ENCODE data around the gene CEP112.

The CEP112 gene

DNA sequence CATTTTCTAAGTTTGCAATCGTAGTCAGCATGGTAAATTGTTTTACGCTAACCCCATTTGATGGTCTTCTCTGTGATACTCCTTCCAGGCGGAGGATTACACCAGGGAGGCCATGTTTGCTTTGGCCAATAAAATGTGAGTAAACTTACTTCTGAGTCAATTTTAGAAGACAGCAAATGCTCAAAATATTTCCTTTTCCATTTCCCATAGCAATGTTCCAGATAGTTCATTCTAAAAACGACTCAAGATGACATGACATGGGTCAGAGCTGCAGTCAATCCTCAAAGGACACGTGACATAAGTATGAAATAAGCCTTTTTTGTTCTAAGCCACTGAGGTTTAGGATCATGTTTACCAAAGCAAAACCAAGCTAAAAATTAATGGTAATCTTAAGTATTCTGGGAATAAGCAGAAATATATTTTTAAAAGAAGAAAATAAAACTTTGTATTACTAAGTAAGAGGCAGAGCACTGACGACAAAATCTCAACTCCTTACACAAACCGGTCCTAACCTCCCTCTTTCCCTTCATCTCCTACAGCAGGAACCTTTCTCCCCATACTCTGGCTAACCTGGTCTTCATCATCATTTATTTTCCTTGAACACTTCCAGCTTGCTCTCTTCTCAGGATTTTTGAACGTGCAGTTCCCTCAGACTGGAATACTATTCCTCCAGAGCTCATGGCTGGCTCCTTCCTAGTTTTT lies 266.2 kb downstream of the CEP112 start:
- Histone ChIP-seq H3K9ac (ENCODE audit: low read depth in 1 of 2, low read length in 2 of 2) (no peak overlapping the region), H3K4me3 (ENCODE audit: low read depth in 1 of 2, low read length in 2 of 2) (no peak overlapping the region), H3K9me3 (ENCODE audit: control insufficient read depth in 1 of 2, low read length in 2 of 2) (peaks cover 0 to 4% of the 10 kb centered on the region in 2 donors), H3K36me3 (ENCODE audit: control insufficient read depth in 1 of 2, insufficient read depth in 2 of 2, low read length in 2 of 2) (no peaks in the 10 kb centered on the region), H3K4me1 (ENCODE audit: control insufficient read depth in 1 of 2, insufficient read depth in 2 of 2, low read length in 2 of 2) (no peaks in the 10 kb centered on the region), H3K27me3 (ENCODE audit: control insufficient read depth in 1 of 2, insufficient read depth in 2 of 2, low read length in 2 of 2) (no peaks in the 10 kb centered on the region), H3K27ac (ENCODE audit: low read depth, low read length) (no peak overlapping the region)

DNA sequence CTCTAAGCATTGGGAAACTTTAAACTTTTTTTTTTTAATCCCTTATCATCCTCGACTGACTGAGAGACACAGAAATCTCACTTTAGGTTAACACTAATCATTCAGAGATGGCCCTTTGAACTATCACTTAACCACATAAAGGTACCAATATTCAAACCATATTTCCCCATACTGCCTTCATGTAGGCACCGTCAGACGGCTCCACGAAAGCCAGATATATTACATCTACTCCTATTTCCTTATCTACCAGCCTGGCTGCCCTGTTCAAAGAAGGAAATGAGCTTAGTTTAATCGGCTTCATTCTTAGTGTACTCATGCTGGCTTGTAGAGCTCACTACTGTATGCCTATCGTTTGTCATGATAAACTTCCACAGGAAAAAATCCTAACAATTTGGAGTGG lies 270.9 kb downstream of the CEP112 start:
- H3K36me3 ChIP-seq (ENCODE audit: control insufficient read depth in 1 of 2, insufficient read depth in 2 of 2, low read length in 2 of 2), result no peaks in the 10 kb centered on the region
- peaks cover 0 to 4% of the 10 kb centered on the region in 2 donors for H3K9me3 ChIP-seq (ENCODE audit: control insufficient read depth in 1 of 2, low read length in 2 of 2)
- H3K4me3 ChIP-seq (ENCODE audit: low read depth in 1 of 2, low read length in 2 of 2), result no peak overlapping the region
- no peaks in the 10 kb centered on the region for H3K27me3 ChIP-seq (ENCODE audit: control insufficient read depth in 1 of 2, insufficient read depth in 2 of 2, low read length in 2 of 2)
- no peaks in the 10 kb centered on the region for H3K4me1 ChIP-seq (ENCODE audit: control insufficient read depth in 1 of 2, insufficient read depth in 2 of 2, low read length in 2 of 2)
- no peak overlapping the region for H3K27ac ChIP-seq (ENCODE audit: low read depth, low read length)
- H3K9ac ChIP-seq (ENCODE audit: low read depth in 1 of 2, low read length in 2 of 2), result no peak overlapping the region

DNA sequence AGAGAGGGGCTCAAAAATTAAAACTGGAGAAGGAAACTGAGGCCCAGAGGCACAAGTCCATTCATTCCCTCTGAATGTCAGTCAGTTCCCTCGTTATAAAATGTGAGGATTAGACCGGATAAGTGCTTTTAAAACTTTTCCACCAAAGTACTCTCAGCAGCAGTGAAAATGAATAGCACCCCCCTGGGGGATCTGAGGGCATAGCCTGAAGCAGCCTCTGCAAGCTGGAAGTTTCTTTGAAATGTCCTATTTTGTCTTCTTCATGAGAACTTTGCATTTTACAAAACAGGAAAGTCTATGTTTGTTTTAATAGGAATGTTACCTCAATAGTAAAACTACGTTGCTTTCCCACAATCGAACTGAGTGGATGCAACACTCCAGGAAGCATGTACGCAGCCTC lies 273.0 kb downstream of the CEP112 start:
- no peaks in the 10 kb centered on the region for H3K4me1 ChIP-seq (ENCODE audit: control insufficient read depth in 1 of 2, insufficient read depth in 2 of 2, low read length in 2 of 2)
- H3K27ac ChIP-seq (ENCODE audit: low read depth, low read length), result no peak overlapping the region
- H3K9me3 ChIP-seq (ENCODE audit: control insufficient read depth in 1 of 2, low read length in 2 of 2), result no peaks in the 10 kb centered on the region
- no peak overlapping the region for H3K4me3 ChIP-seq (ENCODE audit: low read depth in 1 of 2, low read length in 2 of 2)
- H3K9ac ChIP-seq (ENCODE audit: low read depth in 1 of 2, low read length in 2 of 2), result no peak overlapping the region
- no peaks in the 10 kb centered on the region for H3K36me3 ChIP-seq (ENCODE audit: control insufficient read depth in 1 of 2, insufficient read depth in 2 of 2, low read length in 2 of 2)
- H3K27me3 ChIP-seq (ENCODE audit: control insufficient read depth in 1 of 2, insufficient read depth in 2 of 2, low read length in 2 of 2), result no peaks in the 10 kb centered on the region

DNA sequence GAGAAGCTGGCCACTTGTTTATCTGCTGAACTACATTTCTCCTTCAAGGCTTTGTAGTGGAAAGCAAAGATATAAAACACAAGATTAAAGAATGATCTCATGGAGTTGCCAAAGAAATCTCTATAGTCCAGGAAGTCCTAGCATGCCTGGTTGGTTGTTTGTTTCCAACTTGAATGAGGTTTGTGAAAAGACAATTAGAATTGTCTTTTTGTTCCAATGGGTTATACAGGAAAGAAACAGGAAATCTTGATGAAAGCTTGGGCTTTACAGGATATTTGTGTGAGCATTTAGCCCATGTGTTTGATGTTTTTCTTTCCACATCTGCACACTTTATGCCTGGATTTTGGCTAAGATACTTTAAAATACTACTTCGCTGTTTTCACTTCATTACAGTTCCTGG lies 273.4 kb downstream of the CEP112 start:
- H3K4me3 ChIP-seq (ENCODE audit: low read depth in 1 of 2, low read length in 2 of 2), result no peak overlapping the region
- no peaks in the 10 kb centered on the region for H3K36me3 ChIP-seq (ENCODE audit: control insufficient read depth in 1 of 2, insufficient read depth in 2 of 2, low read length in 2 of 2)
- no peak overlapping the region for H3K27ac ChIP-seq (ENCODE audit: low read depth, low read length)
- H3K4me1 ChIP-seq (ENCODE audit: control insufficient read depth in 1 of 2, insufficient read depth in 2 of 2, low read length in 2 of 2), result no peaks in the 10 kb centered on the region
- no peaks in the 10 kb centered on the region for H3K27me3 ChIP-seq (ENCODE audit: control insufficient read depth in 1 of 2, insufficient read depth in 2 of 2, low read length in 2 of 2)
- no peak overlapping the region for H3K9ac ChIP-seq (ENCODE audit: low read depth in 1 of 2, low read length in 2 of 2)
- H3K9me3 ChIP-seq (ENCODE audit: control insufficient read depth in 1 of 2, low read length in 2 of 2), result no peaks in the 10 kb centered on the region

DNA sequence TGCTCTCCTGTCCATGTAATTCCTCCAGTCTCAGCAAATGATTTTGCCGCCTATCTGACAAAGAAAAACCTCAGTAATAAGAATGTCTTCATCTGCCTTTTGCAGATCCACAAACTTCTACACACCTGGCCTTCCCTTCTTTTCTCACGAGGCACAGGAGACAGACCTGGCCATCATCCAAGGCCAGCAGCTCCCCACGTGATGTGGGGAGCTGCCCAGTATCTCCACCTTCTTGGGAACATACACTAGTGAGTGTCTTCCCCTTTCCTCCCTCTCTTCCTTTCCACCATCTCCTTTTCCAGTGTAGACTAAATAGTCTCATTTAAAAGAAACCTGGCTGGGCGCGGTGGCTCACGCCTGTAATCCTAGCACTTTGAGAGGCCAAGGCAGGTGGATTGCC lies 274.4 kb downstream of the CEP112 start:
- Histone ChIP-seq H3K9me3 (ENCODE audit: control insufficient read depth in 1 of 2, low read length in 2 of 2) (no peaks in the 10 kb centered on the region), H3K36me3 (ENCODE audit: control insufficient read depth in 1 of 2, insufficient read depth in 2 of 2, low read length in 2 of 2) (no peaks in the 10 kb centered on the region), H3K27ac (ENCODE audit: low read depth, low read length) (no peak overlapping the region), H3K9ac (ENCODE audit: low read depth in 1 of 2, low read length in 2 of 2) (no peak overlapping the region), H3K4me3 (ENCODE audit: low read depth in 1 of 2, low read length in 2 of 2) (no peak overlapping the region), H3K27me3 (ENCODE audit: control insufficient read depth in 1 of 2, insufficient read depth in 2 of 2, low read length in 2 of 2) (no peaks in the 10 kb centered on the region), H3K4me1 (ENCODE audit: control insufficient read depth in 1 of 2, insufficient read depth in 2 of 2, low read length in 2 of 2) (no peaks in the 10 kb centered on the region)

DNA sequence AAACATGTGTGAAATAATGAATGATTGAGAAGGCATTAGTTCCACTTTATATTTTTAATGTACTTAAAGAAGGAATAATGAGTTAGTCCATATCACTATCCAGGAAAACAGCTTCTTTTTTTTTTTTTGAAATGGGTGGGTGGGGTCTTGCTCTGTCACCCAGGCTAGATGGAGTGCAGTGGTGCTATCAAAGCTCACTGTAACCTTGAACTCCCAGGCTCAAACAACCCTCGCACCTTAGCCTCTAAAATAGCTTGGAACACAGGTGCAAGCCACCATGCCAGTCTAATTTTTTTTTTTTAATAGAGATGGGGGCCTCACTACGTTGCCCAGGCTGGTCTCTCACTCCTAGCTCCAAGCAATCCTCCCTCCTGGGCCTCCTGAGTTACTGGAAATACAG lies 275.5 kb downstream of the CEP112 start:
- H3K4me1 ChIP-seq (ENCODE audit: control insufficient read depth in 1 of 2, insufficient read depth in 2 of 2, low read length in 2 of 2), result no peaks in the 10 kb centered on the region
- H3K9me3 ChIP-seq (ENCODE audit: control insufficient read depth in 1 of 2, low read length in 2 of 2), result no peaks in the 10 kb centered on the region
- H3K27ac ChIP-seq (ENCODE audit: low read depth, low read length), result no peak overlapping the region
- no peak overlapping the region for H3K9ac ChIP-seq (ENCODE audit: low read depth in 1 of 2, low read length in 2 of 2)
- H3K4me3 ChIP-seq (ENCODE audit: low read depth in 1 of 2, low read length in 2 of 2), result no peak overlapping the region
- H3K27me3 ChIP-seq (ENCODE audit: control insufficient read depth in 1 of 2, insufficient read depth in 2 of 2, low read length in 2 of 2), result no peaks in the 10 kb centered on the region
- no peaks in the 10 kb centered on the region for H3K36me3 ChIP-seq (ENCODE audit: control insufficient read depth in 1 of 2, insufficient read depth in 2 of 2, low read length in 2 of 2)

DNA sequence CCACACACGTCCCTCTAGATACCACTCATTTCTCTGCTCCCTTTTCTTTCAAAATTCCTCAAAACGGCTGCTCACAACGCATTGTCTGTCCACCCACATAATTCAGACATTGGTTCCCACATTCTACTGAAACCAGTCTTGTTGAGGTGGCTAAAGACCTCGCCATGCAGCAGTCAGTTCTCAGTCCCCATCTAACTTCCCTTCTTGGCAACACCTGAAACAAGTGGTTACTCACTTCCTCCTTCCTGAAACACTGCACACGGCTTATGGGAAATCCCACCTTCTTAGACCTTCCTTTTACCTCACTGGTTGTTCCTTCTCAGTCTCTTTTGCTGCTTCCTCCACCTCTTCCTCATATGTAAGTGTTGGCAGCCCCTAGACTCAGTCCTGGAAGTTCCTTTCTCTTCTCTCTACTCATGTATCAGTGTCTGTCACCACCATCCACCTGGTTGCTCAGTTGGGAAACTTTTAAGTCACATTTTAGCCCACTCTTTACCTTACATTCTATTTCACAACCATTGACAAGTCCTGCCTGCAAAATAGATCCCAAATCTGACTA lies 277.1 kb downstream of the CEP112 start:
- Histone ChIP-seq H3K36me3 (ENCODE audit: control insufficient read depth in 1 of 2, insufficient read depth in 2 of 2, low read length in 2 of 2) (no peaks in the 10 kb centered on the region), H3K4me1 (ENCODE audit: control insufficient read depth in 1 of 2, insufficient read depth in 2 of 2, low read length in 2 of 2) (no peaks in the 10 kb centered on the region), H3K9ac (ENCODE audit: low read depth in 1 of 2, low read length in 2 of 2) (no peak overlapping the region), H3K9me3 (ENCODE audit: control insufficient read depth in 1 of 2, low read length in 2 of 2) (no peaks in the 10 kb centered on the region), H3K4me3 (ENCODE audit: low read depth in 1 of 2, low read length in 2 of 2) (no peak overlapping the region), H3K27me3 (ENCODE audit: control insufficient read depth in 1 of 2, insufficient read depth in 2 of 2, low read length in 2 of 2) (no peaks in the 10 kb centered on the region), H3K27ac (ENCODE audit: low read depth, low read length) (no peak overlapping the region)

DNA sequence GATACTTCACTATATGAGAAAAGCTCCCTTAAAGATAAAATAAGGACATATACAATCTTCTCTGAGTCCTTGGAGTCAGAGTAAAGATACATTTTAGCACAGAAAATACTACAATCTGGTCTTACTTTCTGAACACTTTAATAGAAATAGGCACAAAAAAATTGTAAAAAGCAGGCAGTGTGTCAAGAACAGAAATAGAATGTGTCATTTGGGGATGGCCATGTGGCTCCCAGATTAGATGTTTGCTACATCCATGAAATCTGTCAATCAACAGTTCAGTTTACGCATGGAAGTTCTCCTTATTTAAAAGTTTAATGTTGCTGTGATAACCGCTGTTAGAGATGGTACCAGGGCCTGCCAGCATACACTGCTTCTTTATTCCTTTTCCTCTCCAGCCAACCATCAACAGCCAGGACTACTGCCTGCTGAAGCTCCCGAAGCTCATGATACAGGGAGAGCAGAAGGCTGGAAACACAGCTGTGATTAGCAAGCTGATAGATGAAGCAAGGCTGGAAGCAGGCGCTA lies 278.5 kb downstream of the CEP112 start:
- Histone ChIP-seq H3K4me3 (ENCODE audit: low read depth in 1 of 2, low read length in 2 of 2) (no peak overlapping the region), H3K27me3 (ENCODE audit: control insufficient read depth in 1 of 2, insufficient read depth in 2 of 2, low read length in 2 of 2) (no peaks in the 10 kb centered on the region), H3K36me3 (ENCODE audit: control insufficient read depth in 1 of 2, insufficient read depth in 2 of 2, low read length in 2 of 2) (no peaks in the 10 kb centered on the region), H3K4me1 (ENCODE audit: control insufficient read depth in 1 of 2, insufficient read depth in 2 of 2, low read length in 2 of 2) (no peaks in the 10 kb centered on the region), H3K27ac (ENCODE audit: low read depth, low read length) (no peak overlapping the region), H3K9me3 (ENCODE audit: control insufficient read depth in 1 of 2, low read length in 2 of 2) (no peaks in the 10 kb centered on the region), H3K9ac (ENCODE audit: low read depth in 1 of 2, low read length in 2 of 2) (no peak overlapping the region)

DNA sequence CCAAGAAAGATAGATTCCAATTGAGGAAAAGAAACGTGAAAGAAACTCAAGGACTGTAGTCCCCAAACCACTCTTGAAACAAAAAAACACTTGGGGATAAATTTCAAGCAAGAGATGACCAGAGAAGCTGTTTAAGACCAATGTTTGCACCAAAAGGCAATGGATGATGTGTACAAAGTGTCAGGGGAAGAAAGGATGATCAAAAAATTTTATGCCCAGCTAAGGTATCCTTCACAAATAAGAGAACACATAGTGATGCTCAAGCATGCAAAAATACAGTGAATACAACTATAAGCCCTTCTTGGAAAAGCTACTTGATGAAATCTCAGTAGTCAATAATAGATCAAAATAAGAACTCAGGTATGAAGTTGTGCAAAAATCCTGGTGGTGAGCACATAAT lies 281.1 kb downstream of the CEP112 start:
- no peaks in the 10 kb centered on the region for H3K4me1 ChIP-seq (ENCODE audit: control insufficient read depth in 1 of 2, insufficient read depth in 2 of 2, low read length in 2 of 2)
- no peaks in the 10 kb centered on the region for H3K9me3 ChIP-seq (ENCODE audit: control insufficient read depth in 1 of 2, low read length in 2 of 2)
- no peaks in the 10 kb centered on the region for H3K27me3 ChIP-seq (ENCODE audit: control insufficient read depth in 1 of 2, insufficient read depth in 2 of 2, low read length in 2 of 2)
- H3K27ac ChIP-seq (ENCODE audit: low read depth, low read length), result no peak overlapping the region
- no peak overlapping the region for H3K4me3 ChIP-seq (ENCODE audit: low read depth in 1 of 2, low read length in 2 of 2)
- no peaks in the 10 kb centered on the region for H3K36me3 ChIP-seq (ENCODE audit: control insufficient read depth in 1 of 2, insufficient read depth in 2 of 2, low read length in 2 of 2)
- no peak overlapping the region for H3K9ac ChIP-seq (ENCODE audit: low read depth in 1 of 2, low read length in 2 of 2)

DNA sequence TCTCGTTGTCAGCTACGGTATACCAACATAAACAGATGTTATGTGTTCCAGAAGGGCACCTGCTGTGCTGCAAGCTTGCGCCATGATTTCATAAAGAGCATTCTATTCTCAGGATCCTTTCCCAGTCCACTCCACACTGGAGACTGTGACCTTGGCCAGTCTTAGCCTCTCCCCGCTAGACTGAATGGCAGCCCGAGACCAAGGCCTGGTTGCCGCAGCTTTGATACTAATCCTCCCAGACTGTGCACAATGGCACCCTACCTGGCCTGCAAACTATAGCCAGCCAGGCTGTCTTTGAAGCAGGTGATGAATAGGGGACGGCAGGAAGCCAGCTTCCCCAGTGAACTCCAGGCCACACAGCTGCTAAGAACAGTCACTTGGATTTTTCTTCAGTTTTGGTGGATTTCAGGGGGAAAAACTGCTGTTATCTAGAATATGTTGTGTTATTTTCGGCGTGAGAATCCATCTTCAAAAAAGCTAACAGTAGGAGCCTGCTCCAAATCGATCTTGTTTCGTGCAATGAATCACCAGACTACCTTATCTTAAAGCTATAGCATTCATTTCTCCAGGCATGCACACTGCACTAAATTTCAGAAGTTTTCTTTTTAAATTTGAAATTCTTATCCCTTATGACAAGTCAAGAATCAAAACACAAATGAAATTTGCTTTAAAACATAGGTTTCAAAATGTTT lies 289.0 kb downstream of the CEP112 start:
- no peaks in the 10 kb centered on the region for H3K36me3 ChIP-seq (ENCODE audit: control insufficient read depth in 1 of 2, insufficient read depth in 2 of 2, low read length in 2 of 2)
- no peaks in the 10 kb centered on the region for H3K4me1 ChIP-seq (ENCODE audit: control insufficient read depth in 1 of 2, insufficient read depth in 2 of 2, low read length in 2 of 2)
- no peaks in the 10 kb centered on the region for H3K9me3 ChIP-seq (ENCODE audit: control insufficient read depth in 1 of 2, low read length in 2 of 2)
- no peaks in the 10 kb centered on the region for H3K27me3 ChIP-seq (ENCODE audit: control insufficient read depth in 1 of 2, insufficient read depth in 2 of 2, low read length in 2 of 2)
- H3K27ac ChIP-seq (ENCODE audit: low read depth, low read length), result no peak overlapping the region
- H3K4me3 ChIP-seq (ENCODE audit: low read depth in 1 of 2, low read length in 2 of 2), result no peak overlapping the region
- H3K9ac ChIP-seq (ENCODE audit: low read depth in 1 of 2, low read length in 2 of 2), result no peak overlapping the region

Data from duodenal mucosa (tissue), 2 donors.